GM21367 (cell line): Measurements from ENCODE around the gene STRN.
"Not testable (repeated sequence)": the region's sequence is repeated elsewhere in the genome, so short reads cannot be mapped to it uniquely, and the experiment has no call there.

ENCODE experiments used
- ATAC-seq: cut with Tn5 transposase; IDR thresholded peaks from one replicate; pipeline ENCODE4 v1.9.1; 2021; ENCODE audit not compliant: unreplicated experiment

The STRN gene, protein sequence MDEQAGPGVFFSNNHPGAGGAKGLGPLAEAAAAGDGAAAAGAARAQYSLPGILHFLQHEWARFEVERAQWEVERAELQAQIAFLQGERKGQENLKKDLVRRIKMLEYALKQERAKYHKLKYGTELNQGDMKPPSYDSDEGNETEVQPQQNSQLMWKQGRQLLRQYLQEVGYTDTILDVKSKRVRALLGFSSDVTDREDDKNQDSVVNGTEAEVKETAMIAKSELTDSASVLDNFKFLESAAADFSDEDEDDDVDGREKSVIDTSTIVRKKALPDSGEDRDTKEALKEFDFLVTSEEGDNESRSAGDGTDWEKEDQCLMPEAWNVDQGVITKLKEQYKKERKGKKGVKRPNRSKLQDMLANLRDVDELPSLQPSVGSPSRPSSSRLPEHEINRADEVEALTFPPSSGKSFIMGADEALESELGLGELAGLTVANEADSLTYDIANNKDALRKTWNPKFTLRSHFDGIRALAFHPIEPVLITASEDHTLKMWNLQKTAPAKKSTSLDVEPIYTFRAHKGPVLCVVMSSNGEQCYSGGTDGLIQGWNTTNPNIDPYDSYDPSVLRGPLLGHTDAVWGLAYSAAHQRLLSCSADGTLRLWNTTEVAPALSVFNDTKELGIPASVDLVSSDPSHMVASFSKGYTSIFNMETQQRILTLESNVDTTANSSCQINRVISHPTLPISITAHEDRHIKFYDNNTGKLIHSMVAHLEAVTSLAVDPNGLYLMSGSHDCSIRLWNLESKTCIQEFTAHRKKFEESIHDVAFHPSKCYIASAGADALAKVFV

DNA sequence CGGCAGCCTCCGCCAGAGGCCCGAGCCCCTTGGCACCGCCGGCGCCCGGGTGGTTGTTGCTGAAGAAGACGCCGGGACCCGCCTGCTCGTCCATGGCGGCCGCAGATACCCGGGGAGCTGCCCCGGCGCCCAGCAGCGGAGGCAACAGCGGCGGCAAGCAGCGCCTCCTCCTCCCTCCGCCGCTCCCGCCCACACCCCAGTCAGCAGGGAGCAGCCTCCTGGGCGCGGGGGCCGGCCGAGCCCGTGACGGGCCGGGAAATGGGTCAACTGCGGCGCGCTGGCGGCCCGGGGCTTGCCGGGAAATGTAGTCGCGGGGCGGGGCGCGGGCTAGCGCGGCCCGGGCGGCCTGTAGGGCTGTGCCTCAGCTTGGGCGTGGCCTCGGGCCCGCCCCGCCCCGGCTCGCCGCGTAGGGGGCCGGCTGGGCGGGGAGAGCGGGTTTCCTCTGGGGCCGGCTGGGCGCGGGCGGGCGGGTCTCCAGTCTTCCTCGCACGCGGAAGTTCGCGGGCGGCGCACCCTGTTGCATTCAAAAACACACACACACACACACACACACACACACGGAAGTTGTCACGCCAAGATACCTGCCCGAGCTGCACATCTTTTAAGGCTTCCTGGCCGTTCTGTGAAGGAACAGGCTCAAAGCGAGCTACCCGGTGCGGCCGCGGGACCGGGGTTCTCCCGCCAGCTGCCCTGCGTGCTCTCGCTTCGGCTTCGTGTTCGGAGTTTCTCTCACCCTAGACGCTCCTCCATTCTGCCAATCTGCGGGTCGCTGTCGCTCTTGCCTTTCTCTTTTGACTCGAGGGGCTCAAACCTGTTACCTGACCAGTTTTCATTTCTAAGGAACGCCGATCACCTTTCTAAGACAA, at the start of gene STRN:
Gene STRN, minus strand, starts transcription at position 167 of the 866 bp plus-strand sequence. Its CDS starts 73 bp downstream, at position 94.
- ATAC-seq: peak; percentile 98

DNA sequence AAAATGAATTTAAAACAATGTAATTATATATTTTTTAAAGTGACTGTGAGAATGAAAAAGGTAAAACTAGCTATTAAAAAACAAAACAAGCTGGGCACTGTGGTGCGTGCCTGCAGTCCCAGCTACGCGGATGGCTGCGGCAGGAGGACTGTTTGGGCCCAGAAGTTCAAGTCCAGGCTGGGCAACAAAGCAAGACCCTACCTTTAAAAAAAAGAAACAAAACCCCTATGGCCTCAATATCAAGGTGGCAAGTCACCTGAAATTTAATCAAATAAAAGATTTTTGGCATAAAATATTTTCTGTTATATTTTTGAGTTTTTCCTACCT, 46.9 kb upstream of the STRN start:
- no peak for ATAC-seq

DNA sequence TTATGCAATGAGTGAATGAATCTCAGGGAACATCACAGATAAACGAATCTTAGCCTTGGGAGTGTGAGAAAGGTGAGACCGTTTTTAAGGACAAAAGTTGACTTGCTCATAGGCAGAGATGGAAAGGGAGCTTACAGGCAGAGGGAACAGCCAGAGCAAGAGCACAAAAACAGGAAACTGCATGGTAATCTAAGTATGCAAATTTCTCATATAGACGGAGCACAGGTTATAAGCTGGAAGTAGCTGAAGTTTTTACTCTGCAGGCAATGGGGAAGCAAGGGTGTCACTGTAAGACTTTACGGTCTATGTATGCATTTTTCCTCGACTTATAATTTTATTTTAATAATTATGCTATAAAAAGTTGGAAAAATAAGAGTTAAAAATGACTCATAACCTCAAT, 44.8 kb upstream of the STRN start:
- no peak for ATAC-seq

DNA sequence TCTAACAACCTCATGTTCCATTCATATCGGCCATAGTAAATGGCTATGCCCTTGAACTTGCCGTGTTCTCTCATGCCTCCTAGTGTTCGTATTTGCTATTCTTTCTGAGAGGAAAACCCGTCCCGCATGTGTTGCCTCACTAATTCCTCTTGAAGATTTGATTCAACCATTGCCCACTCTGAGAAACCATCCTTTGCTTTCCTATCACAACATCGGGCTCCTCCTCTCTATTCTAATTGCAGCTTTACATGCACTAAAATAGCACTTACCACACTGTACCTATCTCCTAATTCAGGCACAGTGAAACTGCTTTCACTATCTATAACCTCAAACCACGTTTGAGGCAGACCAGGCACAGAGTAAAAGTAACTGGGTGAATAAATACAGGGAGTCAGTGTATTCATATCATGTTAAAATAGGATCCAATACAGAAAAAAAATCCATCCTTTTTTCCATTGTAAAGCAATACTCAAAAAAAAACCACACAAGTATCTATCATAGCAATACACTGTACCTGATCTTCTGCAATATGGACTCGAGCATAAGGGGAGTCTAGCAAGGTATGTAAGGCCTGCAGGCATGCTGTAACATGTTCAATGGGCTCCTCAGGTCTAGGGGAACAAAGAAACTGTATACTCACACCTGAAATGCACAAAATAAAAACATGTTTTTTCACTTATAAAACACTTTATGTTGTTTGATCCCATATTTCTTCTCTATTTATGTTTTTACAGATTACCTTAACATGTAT, 39.0 kb upstream of the STRN start:
- peak; percentile 99 for ATAC-seq

DNA sequence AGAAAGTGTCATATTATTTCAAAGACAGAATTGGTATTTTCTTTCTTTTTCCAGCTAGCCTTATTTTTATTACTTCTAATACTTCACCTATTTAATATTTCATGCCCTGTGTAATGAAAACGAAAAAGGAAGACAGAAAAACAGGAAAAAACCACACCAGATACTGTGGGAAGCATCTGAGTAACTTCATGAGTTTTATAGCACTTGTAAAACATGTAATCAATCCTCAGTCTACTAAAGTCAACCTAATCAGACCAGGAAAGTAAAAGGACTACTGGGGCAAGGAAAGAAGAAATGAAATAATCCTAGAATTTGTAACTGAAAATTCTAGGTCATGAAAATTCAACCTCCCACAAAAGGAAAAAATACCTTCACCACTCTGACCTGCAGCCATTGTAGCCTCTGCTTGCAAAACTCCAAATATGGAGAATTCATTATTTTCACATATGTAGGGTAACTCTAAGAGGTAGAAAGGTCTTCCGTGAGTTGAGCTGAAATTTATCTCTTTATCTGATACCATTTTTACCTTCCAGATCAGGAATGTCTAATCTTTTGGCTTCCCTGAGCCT, 34.7 kb upstream of the STRN start:
- no peak for ATAC-seq

DNA sequence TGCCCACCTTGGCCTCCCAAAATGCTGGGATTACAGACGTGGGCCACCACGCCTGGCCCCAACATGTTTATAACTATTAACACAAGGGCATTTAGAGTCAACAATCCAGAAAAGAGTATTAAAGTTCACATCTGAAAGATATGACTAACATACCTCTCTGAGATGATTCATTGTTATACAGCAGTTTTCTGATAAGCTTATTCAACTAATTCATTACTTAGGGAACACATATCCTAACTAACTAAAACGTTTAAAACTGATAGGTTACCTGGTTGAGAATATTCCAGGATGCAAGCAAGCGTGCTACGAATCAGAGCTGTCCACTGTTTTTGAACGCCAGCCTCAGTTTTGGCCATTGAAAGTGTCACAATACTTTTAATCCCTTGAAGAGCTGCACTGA, 34.0 kb upstream of the STRN start:
- ATAC-seq: no peak

DNA sequence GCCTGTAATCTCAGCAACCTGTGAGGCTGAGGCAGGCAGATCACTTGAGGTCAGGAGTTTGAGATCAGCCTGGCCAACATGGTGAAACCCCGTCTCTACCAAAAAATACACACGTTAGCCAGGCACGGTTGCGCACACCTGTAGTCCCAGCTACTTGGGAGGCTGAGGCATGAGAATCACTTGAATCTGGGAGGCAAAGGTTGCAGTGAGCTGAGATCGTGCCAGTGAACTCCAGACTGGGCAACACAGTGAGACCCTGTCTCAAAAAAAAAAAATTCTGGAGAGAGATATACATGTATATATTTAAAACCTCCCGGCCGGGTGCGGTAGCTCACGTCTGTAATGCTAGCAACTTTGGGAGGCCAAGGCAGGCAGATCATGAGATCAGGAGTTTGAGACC, 33.1 kb upstream of the STRN start:
- not testable (repeated sequence) for ATAC-seq

DNA sequence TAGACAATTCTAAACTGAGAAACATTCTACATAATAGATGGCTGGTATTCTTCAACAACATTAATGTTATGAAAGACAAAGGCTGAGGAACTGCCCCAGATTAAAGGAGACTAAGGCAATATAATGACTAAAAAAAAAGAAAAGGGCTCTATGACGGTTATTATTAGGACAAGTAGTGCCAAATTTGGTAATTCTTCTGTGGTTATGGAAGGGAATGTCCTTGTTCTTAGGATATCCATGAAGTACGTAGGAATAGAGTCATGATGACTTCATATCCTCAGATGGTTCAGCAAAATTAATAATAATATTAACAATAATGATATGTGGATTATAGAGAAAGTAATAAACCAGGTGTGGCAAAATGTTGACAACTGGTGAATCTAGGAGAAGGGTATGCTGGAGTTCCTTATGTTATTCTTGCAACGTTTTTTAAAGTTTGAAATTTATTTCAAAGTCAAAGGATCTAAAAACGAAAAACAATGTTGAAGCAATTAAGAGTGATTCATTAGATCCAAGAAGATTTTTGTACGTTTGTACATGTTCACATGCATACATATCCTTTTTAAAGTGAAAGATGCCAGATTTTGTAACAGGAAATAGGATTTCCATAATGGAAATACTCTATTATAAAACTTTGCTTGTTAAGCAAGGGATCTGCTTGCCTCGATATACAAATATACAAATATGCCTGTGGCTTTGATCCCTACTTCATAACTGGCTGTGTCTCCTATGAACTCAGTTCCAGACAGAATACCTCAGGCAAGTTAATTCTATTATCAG, 27.7 kb upstream of the STRN start:
- no peak for ATAC-seq

DNA sequence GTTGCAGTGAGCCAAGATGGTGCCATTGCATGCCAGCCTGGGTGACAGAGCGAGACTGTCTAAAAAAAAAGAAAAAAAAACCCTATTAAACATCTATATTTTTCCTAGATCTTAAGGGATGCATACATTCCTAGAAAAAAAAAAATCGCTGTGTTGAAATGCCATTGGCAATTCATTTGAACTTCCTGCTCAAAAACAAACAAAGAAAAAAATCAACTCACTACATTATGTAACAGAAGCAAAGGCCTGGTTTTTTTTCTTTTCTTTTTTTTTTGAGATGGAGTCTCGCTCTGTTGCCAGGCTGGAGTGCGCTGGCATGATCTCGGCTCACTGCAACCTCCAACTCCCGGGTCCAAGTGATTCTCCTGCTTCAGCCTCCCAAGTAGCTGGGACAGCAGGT, 21.7 kb upstream of the STRN start:
- ATAC-seq: no peak

DNA sequence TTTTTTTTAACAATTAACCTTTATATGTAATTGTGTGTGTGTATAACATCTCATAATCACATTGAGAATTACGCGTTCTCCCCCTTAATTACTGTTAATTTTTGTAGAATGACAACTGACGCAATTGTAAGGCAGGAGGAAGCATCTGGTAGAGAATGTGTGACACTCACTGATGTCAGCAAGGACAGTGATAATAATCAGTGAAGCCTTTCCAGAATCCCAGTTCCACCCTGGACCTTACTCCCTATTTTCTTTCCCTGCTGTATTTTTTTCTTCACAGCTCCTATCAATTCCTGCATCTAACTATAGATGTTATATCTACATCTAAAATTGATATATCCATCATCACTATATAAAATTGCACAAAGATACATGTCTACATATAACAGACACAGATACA, 16.1 kb upstream of the STRN start:
- ATAC-seq: no peak

DNA sequence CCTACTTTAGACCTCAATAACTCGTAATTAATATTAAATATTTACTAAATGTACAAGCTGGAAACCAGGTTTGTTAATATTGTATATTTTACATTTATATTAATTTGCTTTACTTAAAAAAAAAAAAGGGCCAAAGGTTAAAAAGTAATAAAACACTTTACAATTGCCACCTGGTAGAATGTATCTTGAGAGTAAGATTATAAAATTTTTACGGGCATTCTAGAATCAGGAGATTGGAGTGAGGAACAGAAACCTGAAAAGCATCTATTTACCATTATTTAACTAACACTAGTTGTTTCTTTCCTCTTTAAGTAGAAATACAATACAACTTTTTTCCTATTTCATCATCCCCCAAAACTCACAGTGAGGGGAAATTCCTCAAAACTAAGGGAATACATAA, 15.6 kb upstream of the STRN start:
- ATAC-seq: no peak

DNA sequence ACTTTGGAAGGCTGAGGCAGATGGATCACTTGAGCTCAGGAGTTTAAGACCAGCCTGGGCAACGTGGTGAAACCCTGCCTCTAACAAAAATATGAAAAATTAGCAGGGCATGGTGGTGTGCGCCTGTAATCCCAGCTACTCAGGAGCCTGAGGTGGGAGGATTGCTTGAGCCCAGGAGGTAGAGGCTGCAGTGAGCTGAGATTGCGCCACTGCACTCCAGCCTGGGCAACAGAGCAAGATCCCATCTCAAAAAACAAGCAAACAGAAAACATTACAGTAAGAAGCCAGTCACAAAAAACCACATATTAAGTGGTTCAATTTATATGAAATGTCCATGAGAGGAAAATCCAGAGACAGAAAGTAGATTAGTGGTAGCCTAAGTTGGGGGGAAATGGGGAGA, 12.7 kb upstream of the STRN start:
- not testable (repeated sequence) for ATAC-seq

DNA sequence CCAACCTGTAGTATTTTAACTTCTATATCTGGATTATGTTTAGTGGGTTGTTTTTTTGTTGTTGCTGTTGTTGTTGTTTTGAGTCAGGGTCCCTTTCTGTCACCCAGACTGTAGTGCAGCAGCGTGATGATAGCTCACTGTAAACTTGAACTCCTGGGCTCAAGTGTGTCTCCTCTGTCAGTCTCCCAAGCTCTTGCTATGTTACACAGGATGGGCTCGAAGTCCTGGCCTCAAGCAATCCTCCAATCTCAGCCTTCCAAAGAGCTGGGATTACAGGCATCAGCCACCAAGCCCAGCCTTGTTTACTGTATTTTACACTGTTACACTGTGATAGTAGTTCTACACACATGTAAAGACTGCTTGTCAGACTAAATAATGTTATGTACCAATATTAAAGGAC, 9.7 kb upstream of the STRN start:
- ATAC-seq: no peak

DNA sequence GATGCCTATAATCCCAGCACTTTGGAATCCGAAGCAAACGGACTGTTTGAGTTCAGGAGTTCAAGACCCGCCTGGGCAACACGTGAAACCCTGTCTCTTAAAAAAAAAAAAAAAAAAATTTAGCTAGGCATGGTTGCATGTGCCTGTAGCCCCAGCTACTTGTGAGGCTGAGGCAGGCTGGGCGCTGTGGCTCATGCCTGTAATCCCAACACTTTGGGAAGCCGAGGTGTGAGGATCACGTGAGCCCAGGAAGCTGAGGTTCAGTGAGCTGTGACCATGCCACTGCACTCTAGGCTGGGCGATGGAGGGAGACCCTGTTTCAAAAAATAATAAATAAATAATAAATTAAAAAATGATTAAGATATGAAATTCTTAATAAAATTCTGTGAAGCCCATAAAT, 9.0 kb upstream of the STRN start:
- no peak for ATAC-seq

DNA sequence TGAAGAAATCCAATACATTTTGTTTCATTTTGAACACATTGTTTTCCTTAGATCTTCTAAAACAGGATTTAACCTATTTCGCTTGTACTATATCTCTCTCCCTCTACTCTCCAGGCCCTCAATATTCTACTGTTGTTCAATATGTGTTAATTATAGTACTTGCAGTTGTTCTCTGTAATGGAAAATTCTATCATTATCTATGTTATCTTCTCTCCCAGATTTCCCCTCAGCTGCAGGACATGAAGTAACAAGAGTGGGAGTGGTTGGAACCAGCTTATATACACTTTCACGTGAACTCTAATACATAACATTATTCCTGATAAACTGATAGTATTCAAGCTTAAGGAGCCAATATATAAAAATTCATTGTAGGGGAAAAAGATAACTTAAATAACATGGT, 7.0 kb upstream of the STRN start:
- ATAC-seq: no peak

DNA sequence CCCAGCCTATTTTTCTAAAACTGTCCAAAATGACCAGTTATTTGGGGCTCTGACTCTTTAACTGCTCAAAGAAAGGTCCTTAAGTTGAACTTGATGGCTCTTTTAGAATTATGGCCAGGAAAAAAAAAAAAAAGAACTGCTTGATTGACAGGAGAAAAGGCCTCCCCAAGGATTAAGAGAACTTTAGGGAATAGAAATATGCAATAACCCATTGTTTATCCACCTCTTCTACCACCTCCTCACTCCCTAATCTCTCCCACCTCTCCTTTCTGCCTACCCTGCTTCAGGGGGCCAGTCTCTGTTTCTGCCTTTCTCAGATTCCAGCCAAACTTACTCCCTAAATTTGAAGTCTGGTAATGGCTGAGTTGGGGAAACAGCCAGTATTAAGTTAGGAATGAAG, 5.7 kb upstream of the STRN start:
- no peak for ATAC-seq

DNA sequence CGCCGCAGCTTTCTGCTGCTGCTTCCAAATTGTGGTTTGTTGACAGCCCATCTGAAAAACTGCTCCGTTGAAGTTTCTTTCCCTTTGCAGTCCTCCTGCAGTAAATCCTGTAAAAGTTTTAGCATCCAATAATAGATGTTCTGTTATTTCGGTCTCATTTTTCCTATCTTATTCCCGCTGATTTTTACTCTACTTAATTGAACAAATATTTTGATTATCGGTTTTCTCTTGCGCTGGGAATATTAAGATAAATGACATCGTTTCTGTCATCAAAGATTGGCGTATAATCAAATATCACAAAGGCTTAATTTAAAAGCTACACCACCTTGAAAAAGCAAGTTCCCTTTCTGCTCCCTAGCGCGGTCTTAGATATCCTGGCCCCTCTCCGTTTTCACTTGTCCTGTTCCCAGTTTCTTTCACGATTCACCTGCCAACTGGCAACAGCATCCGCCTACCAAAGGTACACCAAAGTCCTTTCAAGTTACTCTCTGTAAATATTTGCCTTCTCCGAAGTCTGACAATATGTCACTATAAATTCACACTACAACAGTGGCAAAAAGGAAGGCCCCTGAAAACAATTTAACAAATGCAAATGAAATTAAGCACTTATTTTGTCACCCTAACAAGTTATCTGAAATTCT, 1.0 kb upstream of the STRN start:
- ATAC-seq: no peak

DNA sequence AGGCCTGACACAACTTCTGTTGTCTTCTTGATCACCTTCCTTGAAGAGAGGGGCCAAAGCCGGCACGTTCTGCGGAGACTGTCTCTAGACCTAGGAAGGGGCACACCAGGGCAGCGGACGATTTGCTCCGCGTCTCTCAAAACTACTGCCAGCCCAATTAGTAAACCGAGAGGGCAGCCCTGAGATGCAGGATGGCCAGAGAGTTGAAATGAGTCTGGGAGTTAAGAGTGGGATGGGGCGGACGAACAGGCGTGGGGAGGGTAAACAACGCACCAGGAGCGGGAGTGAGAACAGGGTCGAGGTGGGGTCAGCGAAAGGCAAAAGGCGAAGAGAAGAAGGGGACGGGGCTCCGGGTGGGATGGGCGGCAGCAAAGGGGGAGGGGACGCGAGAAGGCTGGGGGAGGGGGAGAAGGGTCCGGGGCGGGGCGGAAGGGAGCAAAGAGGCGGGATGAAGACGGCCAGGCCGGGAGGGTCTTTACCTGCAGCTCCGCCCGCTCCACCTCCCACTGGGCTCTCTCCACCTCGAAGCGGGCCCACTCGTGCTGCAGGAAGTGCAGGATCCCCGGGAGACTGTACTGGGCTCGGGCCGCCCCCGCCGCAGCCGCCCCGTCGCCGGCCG, 476 bp downstream of the STRN start:
- ATAC-seq: peak; percentile 18

DNA sequence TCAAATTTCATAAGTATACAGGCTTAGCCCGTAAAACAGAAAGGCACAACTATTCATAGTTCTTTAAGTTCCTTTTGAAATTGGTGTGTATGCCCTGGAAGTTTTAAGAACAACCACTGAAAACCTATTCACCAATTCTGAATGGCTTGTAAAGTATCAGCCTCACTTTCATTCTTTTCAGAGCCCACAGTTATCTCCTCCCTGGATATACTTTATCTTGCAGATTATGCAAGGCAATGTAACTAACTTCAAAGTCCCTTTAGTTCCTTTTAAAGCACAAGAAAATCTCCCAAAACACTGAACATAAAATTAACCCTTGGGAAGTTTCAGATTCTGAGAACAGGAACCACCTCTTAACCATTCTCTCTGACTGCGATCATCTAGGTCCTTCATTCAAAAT, 1.1 kb downstream of the STRN start:
- no peak for ATAC-seq
